GM19397 (cell line): ENCODE results near the gene MGRN1.
"Not testable (repeated sequence)": the region's sequence is repeated elsewhere in the genome, so short reads cannot be mapped to it uniquely, and the experiment has no call there.

ENCODE experiments used
- ATAC-seq: cut with Tn5 transposase; IDR thresholded peaks from one replicate; pipeline ENCODE4 v1.9.1; 2021; ENCODE audit warnings: mild to moderate bottlenecking, moderate library complexity; ENCODE audit not compliant: unreplicated experiment

The MGRN1 gene

DNA sequence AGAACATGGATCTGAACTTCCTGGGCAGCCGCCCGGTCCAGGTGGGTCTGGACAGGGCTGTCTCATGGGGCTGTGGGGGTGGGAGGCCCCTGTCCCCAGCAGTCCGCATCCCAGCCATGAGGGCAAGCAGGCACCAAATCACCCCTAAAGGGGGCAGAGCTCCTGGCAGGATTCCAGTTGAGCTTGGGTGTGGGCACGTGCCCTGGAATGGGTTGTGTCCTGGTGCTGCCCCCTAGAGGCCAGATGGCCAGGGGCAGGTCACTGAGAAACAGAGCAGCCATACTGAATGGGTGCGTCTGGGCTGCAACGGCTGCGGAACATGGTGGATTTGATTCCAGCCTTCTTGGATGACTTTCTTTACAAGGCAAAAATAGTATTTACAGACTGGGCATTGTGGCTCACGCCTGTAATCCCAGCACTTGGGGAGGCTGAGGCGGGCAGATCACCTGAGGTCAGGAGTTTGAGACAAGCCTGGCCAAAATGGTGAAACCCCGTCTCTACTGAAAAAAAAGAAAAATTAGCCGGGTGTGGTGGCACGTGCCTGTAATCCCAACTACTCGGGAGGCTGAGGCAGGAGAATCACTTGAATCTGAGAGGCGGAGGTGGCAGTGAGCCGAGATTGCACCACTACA, 25.9 kb downstream of the MGRN1 start:
- ATAC-seq: not testable (repeated sequence)

DNA sequence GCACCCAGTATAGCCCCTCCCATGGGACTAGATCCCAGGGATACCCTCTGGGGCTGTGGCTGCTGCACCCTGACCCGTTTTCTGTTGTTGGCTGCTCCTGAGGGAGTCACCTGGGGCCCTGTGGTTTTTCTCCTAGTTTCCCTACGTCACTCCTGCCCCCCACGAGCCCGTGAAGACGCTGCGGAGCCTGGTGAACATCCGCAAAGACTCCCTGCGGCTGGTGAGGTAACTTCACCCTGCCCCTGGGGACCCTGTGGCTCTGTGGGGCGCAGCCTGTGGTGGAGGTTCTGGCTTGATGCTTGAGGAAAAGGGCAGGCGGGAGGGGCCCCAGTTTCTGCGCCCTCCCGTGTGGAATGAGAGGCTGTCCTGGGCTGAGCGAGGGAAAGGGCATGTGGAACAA, 27.2 kb downstream of the MGRN1 start:
- no peak for ATAC-seq

DNA sequence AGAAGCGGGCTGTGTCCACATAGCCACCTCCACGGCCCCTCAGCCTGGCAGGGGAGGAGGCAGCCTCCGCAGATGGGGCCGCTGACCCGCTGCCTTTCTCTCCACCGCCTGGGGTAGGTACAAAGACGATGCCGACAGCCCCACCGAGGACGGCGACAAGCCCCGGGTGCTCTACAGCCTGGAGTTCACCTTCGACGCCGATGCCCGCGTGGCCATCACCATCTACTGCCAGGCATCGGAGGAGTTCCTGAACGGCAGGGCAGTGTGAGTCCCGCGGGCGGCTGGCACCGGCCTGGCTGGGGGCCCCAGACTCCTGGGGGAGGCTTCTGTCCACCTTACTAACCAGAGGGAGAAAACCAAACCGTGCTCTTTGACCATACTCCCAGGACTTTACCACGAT, 27.9 kb downstream of the MGRN1 start:
- ATAC-seq: no peak

DNA sequence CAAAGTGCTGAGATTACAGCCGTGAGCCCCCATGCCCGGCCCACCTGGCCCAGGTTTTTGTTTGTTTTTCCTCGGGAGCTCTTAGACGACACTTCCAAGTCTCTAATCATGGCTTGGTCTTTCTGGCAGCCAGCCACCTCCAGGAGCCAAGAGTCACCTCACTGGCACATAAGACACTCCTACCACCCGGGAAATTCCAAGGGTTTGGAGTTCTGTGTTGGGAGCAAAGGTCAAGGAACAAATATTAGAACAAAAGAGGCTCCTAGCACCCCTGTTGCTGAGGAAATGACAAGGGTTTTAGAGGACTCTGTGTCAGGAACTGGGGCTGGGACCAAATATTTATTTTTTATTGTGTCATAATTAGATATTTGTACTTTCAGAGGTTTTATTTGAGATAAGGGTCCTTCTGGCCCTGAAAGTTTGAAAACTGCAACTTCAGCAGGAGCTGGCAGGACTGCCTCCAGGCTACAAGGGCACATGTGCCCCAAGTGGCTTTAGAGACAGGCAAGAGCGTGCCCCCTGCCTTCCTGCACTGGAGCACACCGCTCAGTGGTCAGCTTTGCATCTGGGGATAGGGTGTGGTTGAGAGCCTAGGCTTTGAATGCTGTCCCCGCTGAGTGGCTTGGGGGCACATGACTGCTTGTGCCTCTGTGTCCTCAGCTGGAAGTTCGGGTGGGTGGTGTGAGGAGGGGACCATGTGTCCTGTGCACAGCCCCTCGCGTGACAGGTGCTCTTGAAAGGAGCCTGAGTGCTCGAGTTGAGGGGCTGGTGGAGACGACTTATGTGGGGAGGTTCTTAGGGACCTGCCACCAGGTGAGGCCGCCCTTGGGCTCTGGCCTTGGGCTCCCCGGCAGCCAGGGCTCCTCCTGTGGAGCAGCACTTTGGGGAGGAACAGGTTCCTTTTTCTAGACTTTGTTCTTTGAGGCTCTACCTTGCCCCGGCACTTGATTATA, 29.7 kb downstream of the MGRN1 start:
- no peak for ATAC-seq

DNA sequence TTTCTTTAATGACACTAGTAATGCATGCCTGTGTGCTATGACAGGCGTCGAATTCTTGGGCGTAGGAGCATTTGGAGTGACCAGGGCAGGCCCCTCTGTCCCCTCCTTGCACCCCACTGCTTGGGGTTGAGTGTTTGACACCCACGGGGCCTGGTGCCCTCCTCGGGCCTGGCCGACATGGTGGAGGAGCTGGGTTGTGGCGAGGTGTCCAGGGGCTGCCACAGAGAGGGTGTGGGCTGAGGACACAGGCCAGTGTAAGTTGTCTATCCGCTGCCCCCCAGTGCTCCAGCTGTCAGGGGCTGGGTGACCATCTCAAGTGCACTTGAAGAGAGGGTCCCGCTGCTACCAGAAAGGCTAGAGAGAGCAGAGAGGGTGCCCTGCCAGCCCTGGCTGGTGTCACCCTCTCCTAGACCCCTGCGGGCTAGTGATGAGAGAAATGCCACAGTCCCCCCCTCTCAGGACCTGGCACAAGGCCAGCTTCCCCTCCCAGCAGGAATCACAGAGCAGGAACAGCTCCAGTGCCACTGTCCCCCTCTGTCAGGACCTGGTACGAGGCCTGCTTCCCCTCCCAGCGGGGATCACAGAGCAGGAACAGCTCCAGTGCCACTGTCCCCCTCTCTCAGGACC, 30.5 kb downstream of the MGRN1 start:
- ATAC-seq: no peak

DNA sequence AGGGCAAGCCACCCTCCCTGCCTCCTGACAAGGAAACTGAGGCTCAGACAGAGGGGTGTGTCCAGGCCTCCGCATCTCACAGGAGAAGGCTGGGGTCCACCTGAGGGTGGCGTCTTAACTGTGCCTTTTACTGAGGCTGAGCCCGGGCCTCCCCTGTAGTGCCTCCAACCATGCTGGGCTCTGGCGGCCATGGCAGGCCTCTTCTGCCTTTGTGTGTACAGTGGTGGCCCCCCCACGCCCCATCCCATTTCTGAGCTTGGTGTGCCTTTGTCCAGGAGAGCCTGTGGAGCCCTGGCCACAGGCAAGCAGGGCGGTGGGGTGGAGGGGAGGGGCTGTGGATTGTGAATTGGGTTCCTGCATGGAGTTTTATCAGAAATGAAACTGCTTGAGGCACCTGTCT, 31.2 kb downstream of the MGRN1 start:
- no peak for ATAC-seq

DNA sequence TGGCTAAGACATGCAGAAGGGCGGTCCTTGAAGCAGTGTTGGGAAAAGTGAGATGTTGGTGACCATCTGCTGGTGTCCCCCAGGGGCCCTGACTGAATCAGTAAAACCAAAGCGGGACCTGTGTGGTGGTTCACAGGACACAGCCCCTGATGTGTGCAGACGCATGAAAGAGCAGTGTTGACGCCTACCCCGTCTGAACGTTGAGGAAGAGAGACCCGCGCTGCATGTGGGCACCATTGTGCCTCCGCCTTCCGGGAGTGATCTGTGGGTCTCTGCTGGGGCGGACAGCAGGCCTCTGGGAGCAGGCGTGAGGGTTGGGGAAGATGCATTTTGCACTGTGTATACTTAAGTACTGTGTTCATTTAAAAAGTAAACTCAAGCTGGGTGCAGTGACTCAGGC, 31.6 kb downstream of the MGRN1 start:
- ATAC-seq: no peak

DNA sequence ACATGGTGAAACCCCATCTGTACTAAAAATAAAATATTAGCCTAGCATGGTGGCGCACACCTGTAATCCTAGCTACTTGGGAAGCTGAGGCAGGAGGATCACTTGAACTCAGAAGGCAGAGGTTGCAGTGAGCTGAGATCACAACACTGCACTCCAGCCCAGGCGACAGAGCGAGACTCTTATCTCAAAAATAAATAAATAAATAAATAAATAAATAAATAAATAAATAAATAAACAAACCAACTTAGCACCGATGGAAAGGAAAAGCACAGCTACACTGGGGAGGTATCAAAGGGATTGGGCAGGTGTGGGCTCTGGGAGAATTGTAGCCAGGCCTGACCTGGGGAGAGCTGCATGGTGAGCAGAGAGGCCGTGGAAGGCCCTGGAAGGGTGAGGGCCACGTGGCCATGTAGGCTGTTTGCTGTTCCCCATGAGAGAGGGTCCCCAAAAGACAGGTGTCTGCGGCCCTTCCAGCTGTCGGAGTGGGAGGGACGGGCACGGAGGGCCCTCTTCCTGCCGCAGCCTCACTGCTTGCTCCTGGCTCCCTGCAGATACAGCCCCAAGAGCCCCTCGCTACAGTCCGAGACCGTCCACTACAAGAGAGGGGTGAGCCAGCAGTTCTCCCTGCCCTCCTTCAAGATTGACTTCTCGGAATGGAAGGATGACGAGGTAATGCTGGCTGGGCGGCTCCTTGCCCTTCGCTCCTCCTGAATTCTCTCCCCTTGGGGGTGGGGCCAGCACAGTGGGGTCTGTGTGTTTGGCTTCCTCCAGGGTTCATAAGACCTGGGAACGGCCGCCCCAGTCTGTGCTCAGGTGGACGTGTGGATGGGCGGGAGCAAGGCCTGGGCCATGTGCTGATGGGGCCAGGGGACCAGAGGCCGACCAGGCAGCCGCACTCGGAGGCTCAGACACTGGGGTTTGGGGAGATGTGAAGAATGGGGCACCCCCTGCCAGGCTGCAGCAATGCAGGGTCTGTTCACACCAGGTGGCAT, 32.4 kb downstream of the MGRN1 start:
- no peak for ATAC-seq

DNA sequence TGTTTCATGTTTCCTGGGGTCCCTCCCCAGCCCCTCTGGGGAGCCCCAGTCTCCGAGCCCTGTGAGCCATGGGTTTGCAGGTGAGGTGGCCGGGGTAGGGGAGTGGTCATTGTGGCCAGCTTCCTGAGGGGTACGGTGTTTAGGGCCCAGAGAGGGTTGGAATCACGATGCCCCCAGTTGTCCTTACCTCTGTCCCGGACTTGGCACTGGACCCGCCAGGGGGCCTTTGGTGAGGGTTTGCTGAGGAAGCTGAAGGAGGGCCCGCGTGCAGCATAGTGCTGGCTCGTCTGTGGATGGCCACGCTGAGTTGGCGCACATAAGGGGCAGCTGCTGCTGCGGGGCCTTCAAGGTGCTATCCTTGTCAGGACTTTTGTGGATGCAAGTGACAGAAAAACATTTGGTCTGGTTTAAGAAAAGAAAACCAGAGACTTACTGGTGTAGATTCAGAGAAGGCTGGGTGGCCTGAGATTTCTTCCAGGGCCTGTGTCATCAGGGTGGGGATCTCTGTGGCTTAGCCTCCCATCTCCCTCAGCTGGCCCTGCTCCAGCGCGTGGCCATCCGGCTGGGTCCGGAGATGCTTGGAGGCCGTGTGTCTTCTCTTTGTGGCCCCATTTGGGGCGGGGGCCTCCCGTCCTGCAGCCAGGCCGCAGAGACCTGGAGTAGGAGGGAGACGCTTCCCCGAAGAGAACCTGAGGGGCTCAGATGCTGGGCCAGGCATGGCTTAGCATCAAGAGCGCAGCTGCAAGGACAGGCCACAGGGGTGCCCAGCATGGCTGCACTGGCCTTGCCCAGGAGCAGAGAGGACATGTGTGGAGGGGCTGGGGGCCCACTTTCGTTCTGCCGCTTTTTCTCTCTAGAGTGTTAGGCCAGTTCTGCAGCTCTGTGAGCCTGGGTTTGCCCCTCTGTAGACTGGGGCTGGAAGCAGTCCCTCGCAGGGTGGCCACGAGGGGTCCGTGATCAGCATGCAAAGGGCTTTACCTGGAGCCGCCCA, 35.0 kb downstream of the MGRN1 start:
- no peak for ATAC-seq

DNA sequence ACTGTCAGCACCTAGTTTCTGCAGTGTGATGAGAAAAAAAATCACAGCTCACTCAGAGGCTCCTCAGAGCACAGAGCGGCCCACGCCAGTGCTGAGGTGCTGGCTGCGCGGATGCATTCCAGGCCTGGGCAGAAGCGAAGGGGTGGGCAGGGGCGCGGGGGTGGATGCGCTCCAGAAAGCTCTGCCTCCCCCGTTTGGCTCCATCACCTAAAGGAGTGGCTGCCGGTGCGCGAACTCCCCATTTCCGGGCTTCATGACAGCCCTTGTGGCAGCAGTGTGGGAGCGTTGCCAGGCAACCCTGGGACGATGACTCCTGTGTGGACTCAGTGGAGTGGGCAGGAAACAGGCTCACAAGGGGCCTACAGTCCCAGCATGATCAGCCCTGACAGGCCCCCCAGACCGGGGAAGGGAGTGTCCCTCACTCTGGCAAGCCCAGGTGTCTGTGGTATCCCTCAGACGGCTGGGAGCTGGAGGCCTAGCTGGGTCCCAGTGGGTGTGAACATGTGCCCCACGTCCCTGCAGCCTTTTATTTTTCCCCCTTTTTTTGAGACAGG, 35.9 kb downstream of the MGRN1 start:
- ATAC-seq: no peak

DNA sequence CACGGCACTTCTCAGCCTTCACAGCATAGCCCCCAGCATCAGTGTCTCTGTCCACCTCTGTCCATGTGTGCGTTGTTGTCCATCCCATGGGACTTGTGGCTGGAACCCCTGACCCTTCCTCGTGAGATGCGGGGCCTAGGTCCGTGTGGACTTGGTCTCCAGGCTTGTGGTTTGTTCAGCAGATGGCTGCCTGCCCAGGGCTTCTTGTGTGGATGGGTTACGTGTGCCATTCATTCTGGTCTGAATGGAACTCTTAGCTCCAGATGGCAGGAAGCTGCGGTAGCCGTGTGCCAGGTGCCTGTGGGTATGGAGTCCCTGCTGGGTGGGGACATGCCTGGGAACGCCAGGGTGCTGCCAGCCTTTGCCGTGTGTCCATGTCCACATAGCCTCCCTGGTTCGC, 37.0 kb downstream of the MGRN1 start:
- ATAC-seq: no peak

DNA sequence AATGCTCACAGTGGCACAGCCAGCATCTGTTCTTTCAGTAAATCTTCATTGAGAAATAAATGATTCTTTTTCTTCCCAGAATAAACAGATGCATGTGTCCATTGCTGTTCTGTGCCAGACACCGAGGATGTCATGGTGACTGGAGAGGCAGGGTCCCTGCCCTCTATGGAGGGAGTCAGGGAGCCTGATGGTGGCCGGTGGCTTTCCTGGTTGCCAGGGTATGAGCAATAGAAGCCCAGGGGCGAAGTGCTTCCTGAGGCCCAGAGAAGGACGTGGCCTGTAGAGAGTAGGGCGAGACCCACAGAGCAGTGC, 38.8 kb downstream of the MGRN1 start:
- no peak for ATAC-seq

DNA sequence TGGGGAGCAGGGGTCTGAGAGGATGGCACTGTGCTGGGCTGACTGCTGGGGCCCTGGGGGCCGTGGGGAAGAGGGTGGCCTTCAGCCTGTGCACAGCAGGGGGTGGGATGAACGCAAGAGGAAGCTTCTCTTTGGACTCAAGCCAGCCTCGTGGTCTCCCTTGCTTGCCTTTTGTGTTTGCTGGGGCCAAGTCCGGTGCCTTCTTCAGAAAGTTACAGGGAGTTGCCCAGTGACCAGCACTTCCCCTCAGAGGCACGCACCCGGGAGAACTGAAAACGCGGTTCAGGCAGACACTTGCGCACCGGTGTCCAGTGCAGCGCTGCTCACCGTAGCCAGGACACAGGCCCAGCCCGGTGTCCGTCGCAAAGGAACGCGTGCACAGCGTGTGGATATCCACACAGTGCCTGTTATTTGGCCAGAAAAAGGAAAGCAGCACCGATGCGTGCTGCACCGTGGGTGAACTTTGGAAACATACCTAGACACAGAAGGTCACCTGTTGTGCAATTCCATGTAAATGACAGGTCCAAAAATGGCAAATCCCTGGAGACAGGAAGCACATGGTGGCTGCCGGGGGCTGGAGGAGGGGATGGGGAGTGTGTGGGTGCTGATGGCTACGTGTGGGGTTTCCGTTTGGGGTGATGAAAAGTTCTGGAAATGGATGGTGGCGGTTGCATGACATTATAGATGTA, 39.3 kb downstream of the MGRN1 start:
- ATAC-seq: no peak

DNA sequence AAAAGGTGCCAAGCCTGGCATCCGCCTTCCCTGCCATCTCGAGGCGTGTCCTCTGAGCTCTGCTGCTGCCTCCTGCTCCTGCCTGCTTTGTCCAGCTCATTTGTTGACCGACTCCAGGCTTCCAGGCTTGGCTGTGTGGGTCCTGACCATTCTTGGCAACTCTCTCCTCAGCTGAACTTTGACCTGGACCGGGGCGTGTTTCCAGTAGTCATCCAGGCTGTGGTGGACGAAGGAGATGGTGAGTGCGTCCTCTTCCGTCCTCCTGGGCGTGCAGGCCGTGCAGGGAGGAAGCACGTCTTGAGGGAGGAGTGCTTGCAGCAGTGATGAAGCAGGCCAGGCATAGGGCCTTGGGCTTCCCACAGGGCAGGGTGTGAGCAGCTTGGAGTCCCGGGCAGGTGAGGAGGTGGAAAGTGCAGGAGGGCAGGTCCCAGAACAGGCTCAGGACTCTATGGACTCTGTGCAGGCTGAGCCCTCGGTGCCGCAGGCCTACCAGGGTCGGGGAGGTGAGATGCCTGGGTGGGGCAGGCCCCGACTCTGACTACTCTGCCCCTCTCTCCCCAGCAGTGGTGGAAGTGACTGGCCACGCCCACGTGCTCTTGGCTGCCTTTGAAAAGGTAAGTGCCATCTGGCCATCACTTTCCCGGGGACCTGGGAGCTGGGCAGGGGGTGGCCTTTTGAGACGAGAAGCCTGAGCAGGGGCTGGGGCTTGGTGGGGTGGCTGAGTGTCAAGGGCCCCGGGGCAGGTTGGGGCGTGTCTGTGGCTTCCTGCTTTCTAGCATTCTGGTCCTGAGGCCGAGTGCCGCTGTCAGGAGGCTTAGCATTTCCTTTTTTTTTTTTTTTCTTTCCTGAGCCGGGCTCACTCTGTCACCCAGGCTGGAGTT, 40.2 kb downstream of the MGRN1 start:
- no peak for ATAC-seq

DNA sequence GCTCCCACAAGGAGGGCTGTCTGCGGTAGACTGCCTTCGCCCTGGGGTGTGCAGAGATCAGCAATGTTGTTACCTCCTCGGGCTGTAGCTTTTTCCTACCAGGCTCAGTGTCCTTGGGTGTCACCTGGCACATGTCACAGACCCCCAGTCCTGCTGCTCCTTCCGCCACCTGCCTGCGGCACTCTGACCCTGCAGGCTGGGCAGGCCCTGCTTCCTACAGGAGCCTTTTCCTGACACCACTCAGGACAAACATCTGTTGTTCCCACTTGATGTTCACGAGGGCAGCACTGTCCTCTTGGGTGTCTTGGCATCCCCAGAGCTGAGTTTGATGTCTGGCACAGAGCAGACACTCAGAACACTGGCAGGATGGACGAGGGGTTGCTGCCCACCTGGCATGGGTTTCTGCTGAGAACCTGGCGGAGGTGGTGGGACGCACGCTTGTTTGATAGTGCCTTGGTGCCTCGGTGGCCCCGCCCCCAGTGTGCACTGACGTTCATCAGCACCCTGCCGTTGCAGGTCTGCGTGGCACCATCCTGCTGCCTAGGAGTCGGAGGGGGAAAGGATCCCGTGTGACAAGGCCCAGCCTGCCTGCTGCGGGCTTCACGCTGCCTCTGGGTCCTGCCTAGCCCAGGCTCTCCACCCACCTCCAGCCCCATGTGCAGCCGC, 42.0 kb downstream of the MGRN1 start:
- ATAC-seq: no peak

DNA sequence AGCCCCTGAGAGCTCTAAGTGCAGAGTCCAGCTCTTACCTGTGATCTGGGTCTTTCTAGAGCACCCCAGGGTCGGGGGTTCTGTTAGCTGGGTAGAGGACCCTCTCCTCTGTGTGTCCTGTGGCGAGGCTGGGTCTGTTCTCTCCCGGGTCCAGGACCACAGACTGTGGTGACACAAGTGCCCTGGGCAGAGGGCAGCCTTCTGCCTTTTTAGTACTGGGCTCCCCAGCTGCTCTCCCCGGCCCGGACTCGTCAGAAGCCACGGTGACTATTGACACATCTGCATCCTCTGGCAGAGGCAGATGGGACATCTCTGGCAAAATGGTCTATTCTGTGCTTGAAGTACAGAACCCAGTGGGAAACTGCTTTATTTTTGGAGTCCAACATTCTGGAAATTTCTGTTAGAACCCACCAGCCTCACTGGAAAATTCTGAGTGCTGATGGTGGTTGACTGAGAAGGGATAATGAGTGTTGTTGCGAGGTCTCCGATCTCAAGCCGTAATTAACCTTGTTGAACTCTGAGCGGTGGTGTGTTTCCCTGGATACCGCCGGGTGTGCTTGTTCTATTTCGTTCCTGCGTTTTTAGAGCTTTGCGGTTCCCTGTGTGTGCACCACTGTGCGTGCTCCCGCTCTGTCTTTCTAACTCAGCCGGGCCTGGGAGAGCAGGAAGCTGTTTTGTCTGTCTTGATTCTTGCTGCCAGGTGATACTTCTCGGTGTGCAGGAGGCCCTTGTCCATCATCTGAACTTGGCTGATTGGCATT, 42.8 kb downstream of the MGRN1 start:
- ATAC-seq: no peak
